ENCODE data around the gene SLC2A6. TPM values are rescaled to one million over a fixed set of nuclear protein-coding genes. Genes with fewer than 3 reads are reported as not detected.
A peak's percentile ranks its signal among the peaks of the same experiment; 100 is the strongest.

The SLC2A6 gene
- total and polyA plus RNA-seq, 7 donors, result 1.2 to 2.7 (median 1.8) TPM

GRCh38 chr9:133421615-133422542, 57.0 kb downstream of the SLC2A6 start, which contains the start of gene ADAMTS13:
Gene ADAMTS13 (plus strand): TSS chr9:133422367. CDS start chr9:133422444, 77 bp downstream.
- intact Hi-C loops (cut with DNase I), result no loop called here
- Histone ChIP-seq H3K27ac (peak within 1 kb of the TSS; percentile 16), H3K27me3 (ENCODE audit: insufficient read depth in 3 of 3, low read length in 2 of 3) (no peaks in the 10 kb centered on the region), H3K4me1 (no peaks in the 10 kb centered on the region), H3K36me3 (ENCODE audit: insufficient read depth in 1 of 2, low read depth in 1 of 2) (no peaks in the 10 kb centered on the region), H3K4me3 (no peak within 1 kb of the TSS), H3K9me3 (no peaks in the 10 kb centered on the region)
- no peak for ATAC-seq
- 59 to 64% (median 62%) methylated on average over 22 to 23 of the region's 23 CpGs for WGBS, 3 donors
- no peak for DNase-seq
- no peak for TF ChIP-seq CTCF (IDR thresholded peaks at IDR 0.05)

Other genes starting within 250 kb of the SLC2A6 start
- under 1 TPM; 0.37 to 0.86 (median 0.72) TPM for gene ABO, start 203.9 kb downstream of the SLC2A6 start, total RNA-seq
- gene ABO, start 203.9 kb downstream of the SLC2A6 start, polyA plus RNA-seq, result under 1 TPM; 0.03 to 0.51 (median 0.14) TPM
- 10 to 100 TPM; 11.4 to 27.3 (median 16.0) TPM for gene SURF6, start 142.9 kb downstream of the SLC2A6 start, total RNA-seq
- 10 to 100 TPM; 27.7 to 43.0 (median 36.3) TPM for gene SURF6, start 142.9 kb downstream of the SLC2A6 start, polyA plus RNA-seq
- 10 to 100 TPM in 2 of 4 donors, 1 to 10 TPM in 2; 7.5 to 14.4 (median 10.6) TPM for gene MED22, start 131.0 kb downstream of the SLC2A6 start, total RNA-seq
- 10 to 100 TPM; 14.5 to 43.5 (median 23.4) TPM for gene MED22, start 131.0 kb downstream of the SLC2A6 start, polyA plus RNA-seq
- 1,000 to 10,000 TPM; 1,013 to 1,526 (median 1,062) TPM for gene RPL7A, start 130.9 kb downstream of the SLC2A6 start, total RNA-seq
- 1,000 to 10,000 TPM; 1,923 to 3,403 (median 2,177) TPM for gene RPL7A, start 130.9 kb downstream of the SLC2A6 start, polyA plus RNA-seq
- 10 to 100 TPM; 27.7 to 54.9 (median 45.5) TPM for gene SURF1, start 122.6 kb downstream of the SLC2A6 start, total RNA-seq
- gene SURF1, start 122.6 kb downstream of the SLC2A6 start, polyA plus RNA-seq, result 100 to 1,000 TPM in 1 of 3 donors, 10 to 100 TPM in 2; 63.1 to 127 (median 77.0) TPM
- gene SURF2, start 122.5 kb downstream of the SLC2A6 start, total RNA-seq, result 10 to 100 TPM; 10.9 to 13.8 (median 13.3) TPM
- 10 to 100 TPM; 19.7 to 50.6 (median 38.7) TPM for gene SURF2, start 122.5 kb downstream of the SLC2A6 start, polyA plus RNA-seq
- 10 to 100 TPM; 45.6 to 69.4 (median 66.8) TPM for gene SURF4, start 103.0 kb downstream of the SLC2A6 start, total RNA-seq
- 100 to 1,000 TPM in 1 of 3 donors, 10 to 100 TPM in 2; 47.9 to 120 (median 88.0) TPM for gene SURF4, start 103.0 kb downstream of the SLC2A6 start, polyA plus RNA-seq
- gene STKLD1, start 102.7 kb downstream of the SLC2A6 start, total RNA-seq, result under 1 TPM; 0.28 to 0.69 (median 0.46) TPM
- gene STKLD1, start 102.7 kb downstream of the SLC2A6 start, polyA plus RNA-seq, result under 1 TPM; 0.07 to 0.69 (median 0.46) TPM
- 10 to 100 TPM; 23.8 to 31.2 (median 28.6) TPM for gene REXO4, start 61.1 kb downstream of the SLC2A6 start, total RNA-seq
- 10 to 100 TPM; 31.7 to 75.2 (median 54.9) TPM for gene REXO4, start 61.1 kb downstream of the SLC2A6 start, polyA plus RNA-seq
- gene ADAMTS13, start 56.7 kb downstream of the SLC2A6 start, total RNA-seq, result 1 to 10 TPM; 2.0 to 6.7 (median 2.5) TPM
- gene ADAMTS13, start 56.7 kb downstream of the SLC2A6 start, polyA plus RNA-seq, result 1 to 10 TPM in 2 of 3 donors, under 1 TPM in 1; 0.73 to 2.6 (median 1.8) TPM
- gene CACFD1, start 19.1 kb downstream of the SLC2A6 start, total RNA-seq, result 1 to 10 TPM; 2.8 to 9.4 (median 7.2) TPM
- 1 to 10 TPM; 4.4 to 7.4 (median 5.6) TPM for gene CACFD1, start 19.1 kb downstream of the SLC2A6 start, polyA plus RNA-seq
- 1 to 10 TPM in 1 of 4 donors, under 1 TPM in 1, not detected in 2; 0.44 to 4.5 TPM for gene MYMK, start 45.9 kb upstream of the SLC2A6 start, total RNA-seq
- under 1 TPM in 2 of 3 donors, not detected in 1; 0.05 to 0.60 TPM for gene MYMK, start 45.9 kb upstream of the SLC2A6 start, polyA plus RNA-seq
- 1 to 10 TPM in 2 of 4 donors, under 1 TPM in 2; 0.34 to 5.4 (median 2.4) TPM for gene ADAMTSL2, start 55.6 kb upstream of the SLC2A6 start, total RNA-seq
- under 1 TPM; 0.21 to 0.75 (median 0.29) TPM for gene ADAMTSL2, start 55.6 kb upstream of the SLC2A6 start, polyA plus RNA-seq
- not detected for gene FAM163B, start 130.3 kb upstream of the SLC2A6 start, total RNA-seq
- gene FAM163B, start 130.3 kb upstream of the SLC2A6 start, polyA plus RNA-seq, result not detected
- under 1 TPM in 2 of 4 donors, not detected in 2; 0.06 to 0.30 TPM for gene DBH, start 157.3 kb upstream of the SLC2A6 start, total RNA-seq
- under 1 TPM in 2 of 3 donors, not detected in 1; 0.01 to 0.04 TPM for gene DBH, start 157.3 kb upstream of the SLC2A6 start, polyA plus RNA-seq

Data from psoas muscle (tissue), 8 donors.